GOT3 (cell line): ENCODE results near the gene HS3ST6.
"Not testable (repeated sequence)": the region's sequence is repeated elsewhere in the genome, so short reads cannot be mapped to it uniquely, and the experiment has no call there.

Experiments used
- DNase-seq: peaks from one replicate; lab custom pipeline; 2025; ENCODE audit warnings: mixed read lengths; lab: John Stamatoyannopoulos, UW

The HS3ST6 gene

GRCh38 chr16:1877804-1878203 is 40.4 kb downstream of the HS3ST6 start:
- DNase-seq, result no peak

- no peak for DNase-seq
Measured at GRCh38 chr16:1877089-1877488, 41.1 kb downstream of the HS3ST6 start.

- DNase-seq, result no peak
Measured at GRCh38 chr16:1876468-1876867, 41.7 kb downstream of the HS3ST6 start.

GRCh38 chr16:1876066-1876465 is 42.1 kb downstream of the HS3ST6 start:
- DNase-seq, result not testable (repeated sequence)

GRCh38 chr16:1874854-1875253 is 43.4 kb downstream of the HS3ST6 start:
- DNase-seq, result no peak

GRCh38 chr16:1871974-1872635 is 46.1 kb downstream of the HS3ST6 start, which contains the start of gene MEIOB:
TSS of gene MEIOB (minus strand) at chr16:1872164. CDS start at chr16:1868175, 3,989 bp downstream.
- DNase-seq, result no peak

GRCh38 chr16:1870365-1871082 is 47.7 kb downstream of the HS3ST6 start:
- DNase-seq, result no peak

GRCh38 chr16:1865902-1866690 is 52.1 kb downstream of the HS3ST6 start:
- no peak for DNase-seq

- DNase-seq, result no peak
Measured at GRCh38 chr16:1863681-1864460, 54.3 kb downstream of the HS3ST6 start.

- DNase-seq, result no peak
Measured at GRCh38 chr16:1862394-1862793, 55.8 kb downstream of the HS3ST6 start.

GRCh38 chr16:1861730-1862129 is 56.5 kb downstream of the HS3ST6 start:
- DNase-seq, result no peak
